ENCODE measurements around the gene CSNK1G2.

DNA sequence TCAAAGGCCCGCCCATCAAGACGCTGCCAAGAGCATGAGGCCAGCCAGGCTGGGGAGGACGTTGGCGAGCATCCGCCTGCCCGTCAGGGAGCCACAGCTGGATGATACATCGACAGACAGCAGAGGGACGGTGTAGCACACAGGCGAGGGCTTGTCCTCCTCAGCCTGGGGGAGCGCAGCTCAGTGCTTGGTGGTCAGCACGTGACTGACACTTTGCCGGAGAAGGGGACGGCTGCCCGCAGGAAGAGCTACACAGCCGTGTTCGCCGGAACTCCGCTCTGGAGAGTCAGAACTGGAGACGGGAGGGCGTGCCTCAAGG lies 34.1 kb downstream of the CSNK1G2 start:
- TF ChIP-seq ZNF138 (CRISPR knock-in tag; conservative IDR thresholded peaks at IDR 0.05) (no peak), SP1 (CRISPR knock-in tag; conservative IDR thresholded peaks at IDR 0.05) (no peak), ZNF416 (CRISPR knock-in tag; IDR thresholded peaks at IDR 0.05) (no peak), JUN (CRISPR knock-in tag; IDR thresholded peaks at IDR 0.05) (no peak)
- TF ChIP-seq, protein P1, sequence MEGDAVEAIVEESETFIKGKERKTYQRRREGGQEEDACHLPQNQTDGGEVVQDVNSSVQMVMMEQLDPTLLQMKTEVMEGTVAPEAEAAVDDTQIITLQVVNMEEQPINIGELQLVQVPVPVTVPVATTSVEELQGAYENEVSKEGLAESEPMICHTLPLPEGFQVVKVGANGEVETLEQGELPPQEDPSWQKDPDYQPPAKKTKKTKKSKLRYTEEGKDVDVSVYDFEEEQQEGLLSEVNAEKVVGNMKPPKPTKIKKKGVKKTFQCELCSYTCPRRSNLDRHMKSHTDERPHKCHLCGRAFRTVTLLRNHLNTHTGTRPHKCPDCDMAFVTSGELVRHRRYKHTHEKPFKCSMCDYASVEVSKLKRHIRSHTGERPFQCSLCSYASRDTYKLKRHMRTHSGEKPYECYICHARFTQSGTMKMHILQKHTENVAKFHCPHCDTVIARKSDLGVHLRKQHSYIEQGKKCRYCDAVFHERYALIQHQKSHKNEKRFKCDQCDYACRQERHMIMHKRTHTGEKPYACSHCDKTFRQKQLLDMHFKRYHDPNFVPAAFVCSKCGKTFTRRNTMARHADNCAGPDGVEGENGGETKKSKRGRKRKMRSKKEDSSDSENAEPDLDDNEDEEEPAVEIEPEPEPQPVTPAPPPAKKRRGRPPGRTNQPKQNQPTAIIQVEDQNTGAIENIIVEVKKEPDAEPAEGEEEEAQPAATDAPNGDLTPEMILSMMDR (IDR thresholded peaks at IDR 0.05): no peak
- TF ChIP-seq, protein P2, sequence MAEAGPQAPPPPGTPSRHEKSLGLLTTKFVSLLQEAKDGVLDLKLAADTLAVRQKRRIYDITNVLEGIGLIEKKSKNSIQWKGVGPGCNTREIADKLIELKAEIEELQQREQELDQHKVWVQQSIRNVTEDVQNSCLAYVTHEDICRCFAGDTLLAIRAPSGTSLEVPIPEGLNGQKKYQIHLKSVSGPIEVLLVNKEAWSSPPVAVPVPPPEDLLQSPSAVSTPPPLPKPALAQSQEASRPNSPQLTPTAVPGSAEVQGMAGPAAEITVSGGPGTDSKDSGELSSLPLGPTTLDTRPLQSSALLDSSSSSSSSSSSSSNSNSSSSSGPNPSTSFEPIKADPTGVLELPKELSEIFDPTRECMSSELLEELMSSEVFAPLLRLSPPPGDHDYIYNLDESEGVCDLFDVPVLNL (CRISPR knock-in tag; IDR thresholded peaks at IDR 0.05; ENCODE audit: borderline replicate concordance, low read depth): no peak

Data from WTC11 (cell line).